HFFc6 (cell line): ENCODE results near the gene ATXN7. TPM values are rescaled to one million over a fixed set of nuclear protein-coding genes. Genes with fewer than 3 reads are reported as not detected.

Experiments used
- DNase-seq: peaks from one replicate; pipeline ENCODE4 v3.0.0-alpha.2; 2018
- H3K27ac Mint-ChIP-seq: 2 replicates; pipeline ENCODE4 v1.8.0; 2020; ENCODE audit warnings: mild to moderate bottlenecking, mixed read lengths
- H3K27me3 Mint-ChIP-seq: 2 replicates; pipeline ENCODE4 v1.8.0; 2021; ENCODE audit warnings: mild to moderate bottlenecking, moderate library complexity, mixed read lengths; ENCODE audit not compliant: insufficient read depth
- H3K36me3 Mint-ChIP-seq: 2 replicates; pipeline ENCODE4 v1.8.0; 2021; ENCODE audit warnings: low read depth, mixed read lengths
- H3K4me1 Mint-ChIP-seq: 2 replicates; pipeline ENCODE4 v1.8.0; 2020; ENCODE audit warnings: low read depth, mixed read lengths
- H3K4me3 Mint-ChIP-seq: 2 replicates; pipeline ENCODE4 v1.8.0; 2020; ENCODE audit warnings: mild to moderate bottlenecking, moderate library complexity, mixed read lengths
- H3K9me3 Mint-ChIP-seq: 2 replicates; pipeline ENCODE4 v1.8.0; 2020; ENCODE audit warnings: mild to moderate bottlenecking, mixed read lengths
- CTCF ChIP-seq: fragments of 200-600 bp; sonication (generic); IDR thresholded peaks from 2 replicates; pipeline ENCODE4 v1.5.0; 2021; ENCODE audit warnings: antibody characterized with exemption, mild to moderate bottlenecking
- total RNA-seq, 6 experiments: library from RNA; stranded (reverse); fragmentation: NEBNext Ultra II Directional; extraction: Animal tissue kit (Norgen Biotek cat#: 25700); gene quantifications; 2 replicates in 1 of 6; 3 replicates in 5 of 6; pipeline ENCODE4 v1.2.3, GENCODE V29; 2021

ATXN7 gene
- total RNA-seq, 6 experiments from 2014 or later: 11.5 to 18.4 (median 15.2) TPM

- no peaks in the 10 kb centered on the region for H3K9me3 Mint-ChIP-seq
- H3K27me3 Mint-ChIP-seq: no peaks in the 10 kb centered on the region
- no peaks in the 10 kb centered on the region for H3K36me3 Mint-ChIP-seq
- TF ChIP-seq CTCF: no peak
- no peak overlapping the region for H3K4me3 Mint-ChIP-seq
- DNase-seq: no peak
- H3K27ac Mint-ChIP-seq: 0 out of 2 replicates have a peak overlapping the region, but pooled peaks have one; percentile 72
- peaks cover 33% of the 10 kb centered on the region for H3K4me1 Mint-ChIP-seq
Observed at GRCh38 chr3:64049832-64050231, 186.2 kb downstream of the ATXN7 start.

Other genes starting within 250 kb of the ATXN7 start
- gene SNTN, start 211.2 kb upstream of the ATXN7 start, total RNA-seq: not detected
- not detected for gene C3orf49, start 44.6 kb upstream of the ATXN7 start, total RNA-seq
- 10 to 100 TPM; 68.2 to 82.5 (median 74.3) TPM for gene THOC7, start 62 bp upstream of the ATXN7 start, total RNA-seq
- gene SCAANT1, start 48.5 kb downstream of the ATXN7 start, total RNA-seq: not detected
- gene PSMD6, start 159.6 kb downstream of the ATXN7 start, total RNA-seq: 100 to 1,000 TPM; 101 to 123 (median 113) TPM